ENCODE measurements around the gene KDM6A. TPM values are rescaled to one million over a fixed set of nuclear protein-coding genes. Genes with fewer than 3 reads are reported as not detected.

KDM6A gene
- total and polyA plus RNA-seq, 8 donors = 21.1 to 75.0 (median 49.2) TPM

GRCh38 chrX:44927398-44927797, 54.4 kb downstream of the KDM6A start:
- Histone ChIP-seq H3K4me1 (peaks cover 0 to 5% of the 10 kb centered on the region in 2 donors), H3K36me3 (no peaks in the 10 kb centered on the region), H3K27ac (no peak overlapping the region), H3K9me3 (no peaks in the 10 kb centered on the region), H3K4me3 (no peak overlapping the region), H3K27me3 (no peaks in the 10 kb centered on the region)
- ATAC-seq (no peak), DNase-seq (no peak)
- intact Hi-C loops (cut with DNase I) = no loop called here
- no peak for TF ChIP-seq CTCF (IDR thresholded peaks at IDR 0.05)

- Histone ChIP-seq H3K4me3 (no peak overlapping the region), H3K27me3 (no peaks in the 10 kb centered on the region), H3K36me3 (no peaks in the 10 kb centered on the region), H3K27ac (no peak overlapping the region), H3K4me1 (no peaks in the 10 kb centered on the region), H3K9me3 (no peaks in the 10 kb centered on the region)
- intact Hi-C loops (cut with DNase I) = no loop called here
- no peak for TF ChIP-seq CTCF (IDR thresholded peaks at IDR 0.05)
- DNase-seq (no peak), ATAC-seq (no peak)
Measured at GRCh38 chrX:44931441-44931973, 58.5 kb downstream of the KDM6A start.

GRCh38 chrX:44935172-44935571, 62.2 kb downstream of the KDM6A start:
- no peak for ATAC-seq
- H3K4me1 ChIP-seq = no peaks in the 10 kb centered on the region
- H3K36me3 ChIP-seq = no peaks in the 10 kb centered on the region
- no peak for TF ChIP-seq CTCF (IDR thresholded peaks at IDR 0.05)
- no peak overlapping the region for H3K4me3 ChIP-seq
- no peaks in the 10 kb centered on the region for H3K27me3 ChIP-seq
- H3K27ac ChIP-seq = no peak overlapping the region
- H3K9me3 ChIP-seq = no peaks in the 10 kb centered on the region
- no peak for DNase-seq
- intact Hi-C loops (cut with DNase I) = no loop called here

GRCh38 chrX:44935640-44936039, 62.7 kb downstream of the KDM6A start:
- H3K36me3 ChIP-seq = no peaks in the 10 kb centered on the region
- H3K4me1 ChIP-seq = no peaks in the 10 kb centered on the region
- ATAC-seq = no peak
- no peak overlapping the region for H3K27ac ChIP-seq
- intact Hi-C loops (cut with DNase I) = no loop called here
- H3K27me3 ChIP-seq = no peaks in the 10 kb centered on the region
- no peak overlapping the region for H3K4me3 ChIP-seq
- DNase-seq = no peak
- no peaks in the 10 kb centered on the region for H3K9me3 ChIP-seq
- no peak for TF ChIP-seq CTCF (IDR thresholded peaks at IDR 0.05)

GRCh38 chrX:44937606-44938005, 64.6 kb downstream of the KDM6A start:
- no peak for TF ChIP-seq CTCF (IDR thresholded peaks at IDR 0.05)
- DNase-seq (no peak), ATAC-seq (no peak)
- no peak overlapping the region for H3K27ac ChIP-seq
- H3K4me1 ChIP-seq = no peaks in the 10 kb centered on the region
- H3K4me3 ChIP-seq = no peak overlapping the region
- no peaks in the 10 kb centered on the region for H3K9me3 ChIP-seq
- no peaks in the 10 kb centered on the region for H3K36me3 ChIP-seq
- no peaks in the 10 kb centered on the region for H3K27me3 ChIP-seq
- intact Hi-C loops (cut with DNase I) = no loop called here
